ENCODE measurements around the gene CHRNA1. TPM values are rescaled to one million over a fixed set of nuclear protein-coding genes. Genes with fewer than 3 reads are reported as not detected.

Gene CHRNA1
- total and polyA plus RNA-seq, 4 donors, result 0.03 TPM; not detected in 3

- ATAC-seq (ENCODE audit: insufficient read depth, low FRiP score), result peak; percentile 80
- Histone ChIP-seq H3K27ac (ENCODE audit: low read depth in 1 of 2, low read length in 1 of 2) (no peak overlapping the region), H3K9ac (ENCODE audit: insufficient read depth in 1 of 2, low read length in 2 of 2) (no peak overlapping the region), H3K4me1 (ENCODE audit: control insufficient read depth in 5 of 5, insufficient read depth in 5 of 5, low read length in 5 of 5) (no peaks in the 10 kb centered on the region), H3K27me3 (ENCODE audit: control insufficient read depth in 3 of 3, insufficient read depth in 3 of 3, low read length in 2 of 3) (no peaks in the 10 kb centered on the region), H3K36me3 (ENCODE audit: control insufficient read depth in 4 of 4, insufficient read depth in 4 of 4, low read length in 4 of 4) (no peaks in the 10 kb centered on the region), H3K4me3 (no peak overlapping the region), H3K9me3 (ENCODE audit: control insufficient read depth in 4 of 4, insufficient read depth in 3 of 4, low read length in 3 of 4) (no peaks in the 10 kb centered on the region)
- DNase-seq, result peak; percentile 68 to 74 (median 70)
- TF ChIP-seq, protein P1, sequence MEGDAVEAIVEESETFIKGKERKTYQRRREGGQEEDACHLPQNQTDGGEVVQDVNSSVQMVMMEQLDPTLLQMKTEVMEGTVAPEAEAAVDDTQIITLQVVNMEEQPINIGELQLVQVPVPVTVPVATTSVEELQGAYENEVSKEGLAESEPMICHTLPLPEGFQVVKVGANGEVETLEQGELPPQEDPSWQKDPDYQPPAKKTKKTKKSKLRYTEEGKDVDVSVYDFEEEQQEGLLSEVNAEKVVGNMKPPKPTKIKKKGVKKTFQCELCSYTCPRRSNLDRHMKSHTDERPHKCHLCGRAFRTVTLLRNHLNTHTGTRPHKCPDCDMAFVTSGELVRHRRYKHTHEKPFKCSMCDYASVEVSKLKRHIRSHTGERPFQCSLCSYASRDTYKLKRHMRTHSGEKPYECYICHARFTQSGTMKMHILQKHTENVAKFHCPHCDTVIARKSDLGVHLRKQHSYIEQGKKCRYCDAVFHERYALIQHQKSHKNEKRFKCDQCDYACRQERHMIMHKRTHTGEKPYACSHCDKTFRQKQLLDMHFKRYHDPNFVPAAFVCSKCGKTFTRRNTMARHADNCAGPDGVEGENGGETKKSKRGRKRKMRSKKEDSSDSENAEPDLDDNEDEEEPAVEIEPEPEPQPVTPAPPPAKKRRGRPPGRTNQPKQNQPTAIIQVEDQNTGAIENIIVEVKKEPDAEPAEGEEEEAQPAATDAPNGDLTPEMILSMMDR (IDR thresholded peaks at IDR 0.05; ENCODE audit: control extremely low read depth, extremely low read depth), result peak; percentile 58
- WGBS, 2 donors, result 0% methylated on average over 4 of the region's 4 CpGs
Observed at GRCh38 chr2:174748948-174749347, 15.3 kb downstream of the CHRNA1 start.

- H3K4me3 ChIP-seq, result no peak overlapping the region
- ATAC-seq (ENCODE audit: insufficient read depth, low FRiP score), result no peak
- whole genome bisulfite sequencing, 2 donors, result 90 to 92% methylated on average over 5 of the region's 5 CpGs
Observed at GRCh38 chr2:174745142-174745541, 19.1 kb downstream of the CHRNA1 start.

GRCh38 chr2:174744111-174744510 lies 20.2 kb downstream of the CHRNA1 start:
- H3K27ac ChIP-seq (ENCODE audit: low read depth in 1 of 2, low read length in 1 of 2), result no peak overlapping the region
- ATAC-seq (ENCODE audit: insufficient read depth, low FRiP score), result no peak
- TF ChIP-seq, protein P1 (IDR thresholded peaks at IDR 0.05; ENCODE audit: control extremely low read depth, extremely low read depth), result no peak

More at GRCh38 chr2:174745142-174745541, 19.1 kb downstream of the CHRNA1 start:
- Histone ChIP-seq H3K9ac (ENCODE audit: insufficient read depth in 1 of 2, low read length in 2 of 2) (no peak overlapping the region), H3K36me3 (ENCODE audit: control insufficient read depth in 4 of 4, insufficient read depth in 4 of 4, low read length in 4 of 4) (no peaks in the 10 kb centered on the region), H3K4me1 (ENCODE audit: control insufficient read depth in 5 of 5, insufficient read depth in 5 of 5, low read length in 5 of 5) (no peaks in the 10 kb centered on the region), H3K9me3 (ENCODE audit: control insufficient read depth in 4 of 4, insufficient read depth in 3 of 4, low read length in 3 of 4) (peaks cover 0 to 1% (median 0%) of the 10 kb centered on the region in 4 donors), H3K27ac (ENCODE audit: low read depth in 1 of 2, low read length in 1 of 2) (no peak overlapping the region), H3K27me3 (ENCODE audit: control insufficient read depth in 3 of 3, insufficient read depth in 3 of 3, low read length in 2 of 3) (no peaks in the 10 kb centered on the region)
- TF ChIP-seq, protein P1 (IDR thresholded peaks at IDR 0.05; ENCODE audit: control extremely low read depth, extremely low read depth), result no peak
- DNase-seq, result no peak

DNA sequence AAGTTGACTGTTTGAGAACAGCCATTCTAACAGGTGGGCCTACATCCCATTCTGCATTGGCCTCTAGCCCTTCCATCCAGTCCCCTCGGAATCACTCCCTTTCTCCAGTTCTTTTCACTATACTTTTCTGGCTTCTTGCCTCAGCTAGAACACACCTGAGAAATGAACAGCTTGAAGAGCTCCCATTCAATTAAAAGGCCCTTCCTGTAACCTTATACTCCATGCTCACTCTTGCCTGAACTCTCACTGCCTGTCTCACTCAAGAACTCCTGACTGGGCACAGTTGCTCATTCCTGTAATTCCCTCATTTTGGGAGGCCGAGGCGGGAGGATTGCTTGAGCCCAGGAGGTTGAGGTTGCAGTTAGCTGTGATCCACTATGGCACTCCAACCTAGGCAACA lies 23.6 kb downstream of the CHRNA1 start:
- H3K9ac ChIP-seq (ENCODE audit: insufficient read depth in 1 of 2, low read length in 2 of 2), result no peak overlapping the region
- no peak for ATAC-seq (ENCODE audit: insufficient read depth, low FRiP score)
- DNase-seq, result no peak
- H3K27ac ChIP-seq (ENCODE audit: low read depth in 1 of 2, low read length in 1 of 2), result no peak overlapping the region
- peaks cover 0 to 1% (median 0%) of the 10 kb centered on the region in 4 donors for H3K9me3 ChIP-seq (ENCODE audit: control insufficient read depth in 4 of 4, insufficient read depth in 3 of 4, low read length in 3 of 4)
- H3K4me1 ChIP-seq (ENCODE audit: control insufficient read depth in 5 of 5, insufficient read depth in 5 of 5, low read length in 5 of 5), result no peaks in the 10 kb centered on the region
- TF ChIP-seq, protein P1 (IDR thresholded peaks at IDR 0.05; ENCODE audit: control extremely low read depth, extremely low read depth), result no peak
- 94 to 95% methylated on average over 3 of the region's 3 CpGs for WGBS, 2 donors
- no peaks in the 10 kb centered on the region for H3K27me3 ChIP-seq (ENCODE audit: control insufficient read depth in 3 of 3, insufficient read depth in 3 of 3, low read length in 2 of 3)
- no peaks in the 10 kb centered on the region for H3K36me3 ChIP-seq (ENCODE audit: control insufficient read depth in 4 of 4, insufficient read depth in 4 of 4, low read length in 4 of 4)
- H3K4me3 ChIP-seq, result no peak overlapping the region

More at GRCh38 chr2:174744111-174744510, 20.2 kb downstream of the CHRNA1 start:
- no peaks in the 10 kb centered on the region for H3K4me1 ChIP-seq (ENCODE audit: control insufficient read depth in 5 of 5, insufficient read depth in 5 of 5, low read length in 5 of 5)
- no peak for DNase-seq
- H3K9me3 ChIP-seq (ENCODE audit: control insufficient read depth in 4 of 4, insufficient read depth in 3 of 4, low read length in 3 of 4), result peaks cover 0 to 1% (median 0%) of the 10 kb centered on the region in 4 donors
- H3K27me3 ChIP-seq (ENCODE audit: control insufficient read depth in 3 of 3, insufficient read depth in 3 of 3, low read length in 2 of 3), result no peaks in the 10 kb centered on the region
- 91 to 98% methylated on average over 2 of the region's 2 CpGs for WGBS, 2 donors
- no peaks in the 10 kb centered on the region for H3K36me3 ChIP-seq (ENCODE audit: control insufficient read depth in 4 of 4, insufficient read depth in 4 of 4, low read length in 4 of 4)
- H3K4me3 ChIP-seq, result no peak overlapping the region
- no peak overlapping the region for H3K9ac ChIP-seq (ENCODE audit: insufficient read depth in 1 of 2, low read length in 2 of 2)

Data from lung (tissue), 12 donors.